NCI-H748 (cell line): ENCODE measurements around the gene COG1.

Experiments used
- DNase-seq: peaks from one replicate; lab custom pipeline; 2025; ENCODE audit not compliant: unreplicated experiment; lab: John Stamatoyannopoulos, UW

COG1 gene

GRCh38 chr17:73198930-73199260 lies 6.0 kb downstream of the COG1 start:
- DNase-seq, result no peak

GRCh38 chr17:73199751-73200317 lies 7.0 kb downstream of the COG1 start:
- DNase-seq, result no peak

GRCh38 chr17:73200476-73200875 lies 7.6 kb downstream of the COG1 start:
- no peak for DNase-seq

- no peak for DNase-seq
These were observed 8.6 kb downstream of the COG1 start for GRCh38 chr17:73201215-73202069.

GRCh38 chr17:73203135-73203787 lies 10.4 kb downstream of the COG1 start:
- DNase-seq, result no peak

- DNase-seq, result no peak
These were observed 11.1 kb downstream of the COG1 start for GRCh38 chr17:73203788-73204479.

GRCh38 chr17:73205459-73205961 lies 12.7 kb downstream of the COG1 start:
- DNase-seq, result peak; percentile 52

- DNase-seq, result no peak
These were observed 15.4 kb downstream of the COG1 start for GRCh38 chr17:73208139-73208827.

GRCh38 chr17:73209436-73209835 lies 16.6 kb downstream of the COG1 start:
- no peak for DNase-seq

- no peak for DNase-seq
These were observed 17.3 kb downstream of the COG1 start for GRCh38 chr17:73210002-73210678.

GRCh38 chr17:73211745-73212144 lies 18.9 kb downstream of the COG1 start:
- DNase-seq, result peak; percentile 51

GRCh38 chr17:73214008-73214407 lies 21.2 kb downstream of the COG1 start:
- no peak for DNase-seq

- DNase-seq, result no peak
These were observed 22.0 kb downstream of the COG1 start for GRCh38 chr17:73214851-73215250.

GRCh38 chr17:73215447-73215846 lies 22.6 kb downstream of the COG1 start:
- DNase-seq, result no peak

- DNase-seq, result no peak
These were observed 30.9 kb downstream of the COG1 start for GRCh38 chr17:73223626-73224230.

- no peak for DNase-seq
These were observed 31.4 kb downstream of the COG1 start for GRCh38 chr17:73224237-73224636.

- no peak for DNase-seq
These were observed 31.9 kb downstream of the COG1 start for GRCh38 chr17:73224663-73225305.

GRCh38 chr17:73226556-73227172 lies 33.8 kb downstream of the COG1 start:
- no peak for DNase-seq

- no peak for DNase-seq
These were observed 34.5 kb downstream of the COG1 start for GRCh38 chr17:73227379-73227778.
